Neural progenitor cell (in vitro differentiated cells): ENCODE results near the gene DNM2. TPM values are rescaled to one million over a fixed set of nuclear protein-coding genes. Genes with fewer than 3 reads are reported as not detected.

Experiments
- DNase-seq: peaks from one replicate; pipeline ENCODE4 v3.0.0-alpha.2; 2016; ENCODE audit warnings: low spot score
- H2AFZ ChIP-seq: fragments of 200-600 bp; sonication (generic); replicated peaks from 2 replicates; pipeline ENCODE4 v1.6.1; 2016; ENCODE audit warnings: antibody characterized with exemption
- H3F3A ChIP-seq: fragments of 200-600 bp; sonication (generic); 2 replicates; pipeline ENCODE4 v1.6.1; 2016; ENCODE audit warnings: antibody characterized with exemption, low read depth
- H3K27ac ChIP-seq: fragments of 200-600 bp; sonication (generic); 2 replicates; pipeline ENCODE4 v1.5.1; 2016; ENCODE audit warnings: mild to moderate bottlenecking
- H3K27me3 ChIP-seq: fragments of 200-600 bp; sonication (generic); 2 replicates; pipeline ENCODE4 v1.6.1; 2016; ENCODE audit warnings: mild to moderate bottlenecking, moderate library complexity
- H3K36me3 ChIP-seq: fragments of 200-600 bp; sonication (generic); 2 replicates; pipeline ENCODE4 v1.5.1; 2016
- H3K4me1 ChIP-seq: fragments of 200-600 bp; sonication (generic); 2 replicates; pipeline ENCODE4 v1.6.1; 2016; ENCODE audit warnings: mixed run types
- H3K4me2 ChIP-seq: fragments of 200-600 bp; sonication (generic); 2 replicates; pipeline ENCODE4 v1.6.1; 2016
- H3K4me3 ChIP-seq: fragments of 200-600 bp; sonication (generic); 2 replicates; pipeline ENCODE4 v1.5.1; 2016
- H3K79me2 ChIP-seq: fragments of 200-600 bp; sonication (generic); 2 replicates; pipeline ENCODE4 v1.6.1; 2016; ENCODE audit warnings: low read depth
- H3K9ac ChIP-seq: fragments of 200-600 bp; sonication (generic); 2 replicates; pipeline ENCODE4 v1.6.1; 2016
- H3K9me3 ChIP-seq: fragments of 200-600 bp; sonication (generic); 2 replicates; pipeline ENCODE4 v1.5.1; 2016; ENCODE audit warnings: low read depth
- H4K20me1 ChIP-seq: fragments of 200-600 bp; sonication (generic); 2 replicates; pipeline ENCODE4 v1.6.1; 2016; ENCODE audit warnings: low read depth
- H3K27ac Mint-ChIP-seq: 3 replicates; pipeline ENCODE4 v1.8.0; 2021; ENCODE audit warnings: mixed read lengths
- H3K27me3 Mint-ChIP-seq: 2 replicates; pipeline ENCODE4 v1.8.0; 2022; ENCODE audit warnings: low read depth, mild to moderate bottlenecking, inconsistent platforms, moderate library complexity, mixed read lengths; ENCODE audit not compliant: insufficient read depth
- H3K36me3 Mint-ChIP-seq: 3 replicates; pipeline ENCODE4 v1.8.0; 2021; ENCODE audit warnings: mixed read lengths
- H3K4me1 Mint-ChIP-seq: 3 replicates; pipeline ENCODE4 v1.8.0; 2021; ENCODE audit warnings: mixed read lengths
- H3K4me3 Mint-ChIP-seq: 3 replicates; pipeline ENCODE4 v1.8.0; 2021; ENCODE audit warnings: mild to moderate bottlenecking, moderate library complexity, mixed read lengths
- H3K9me3 Mint-ChIP-seq: 3 replicates; pipeline ENCODE4 v1.8.0; 2020; ENCODE audit warnings: mixed read lengths
- EZH2 ChIP-seq: fragments of 200-600 bp; sonication (generic); IDR thresholded peaks from 2 replicates; pipeline ENCODE4 v1.6.1; 2017; ENCODE audit warnings: antibody characterized with exemption, mild to moderate bottlenecking, moderate library complexity
- EZH2phosphoT487 ChIP-seq: fragments of 200-600 bp; sonication (generic); IDR thresholded peaks from 2 replicates; pipeline ENCODE4 v1.6.1; 2017; ENCODE audit warnings: antibody characterized with exemption
- total RNA-seq: library from RNA; depleted of rRNA; stranded (reverse); fragments of >200 nt; gene quantifications from 2 replicates; pipeline ENCODE4 v1.2.3, GENCODE V29; 2015; ENCODE audit warnings: low replicate concordance
- TF ChIP-seq, protein P1 (sequence below): fragments of 200-600 bp; sonication (generic); IDR thresholded peaks from 2 replicates; pipeline ENCODE4 v1.5.1; 2017; ENCODE audit warnings: antibody characterized with exemption, mild to moderate bottlenecking

Gene DNM2
- total RNA-seq, 1 donor from 2014 or later = 49.9 TPM

DNA sequence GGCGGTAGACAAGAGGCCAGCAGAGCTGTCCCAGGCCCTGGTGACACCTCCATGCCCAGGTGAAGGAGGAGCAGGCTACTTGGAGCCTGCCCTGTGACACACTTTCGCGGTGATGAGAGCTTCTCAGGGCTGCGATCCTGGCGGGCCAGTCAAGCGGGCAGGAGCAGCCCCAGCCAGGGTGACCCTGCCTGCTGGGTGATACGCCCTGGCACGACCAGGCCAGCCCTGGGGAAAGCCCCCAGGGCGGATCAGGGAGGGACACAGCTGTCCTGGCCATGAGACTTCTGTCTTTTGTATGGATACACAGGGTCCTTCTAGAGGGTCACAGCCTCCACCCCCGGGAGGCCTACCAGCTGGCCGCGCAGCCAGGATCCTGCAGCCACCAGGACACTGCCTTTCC, 13.1 kb downstream of the DNM2 start:
- H3F3A ChIP-seq = no peaks in the 10 kb centered on the region
- H3K27ac ChIP-seq = no peak overlapping the region
- no peak overlapping the region for H3K9ac ChIP-seq
- no peak overlapping the region for H3K4me3 ChIP-seq
- peaks cover 98% of the 10 kb centered on the region for H3K79me2 ChIP-seq
- Mint-ChIP-seq H3K4me3 (no peak overlapping the region), H3K9me3 (no peaks in the 10 kb centered on the region), H3K27ac (no peak overlapping the region), H3K4me1 (peaks cover 2% of the 10 kb centered on the region), H3K27me3 (no peaks in the 10 kb centered on the region), H3K36me3 (peaks cover 12% of the 10 kb centered on the region)
- DNase-seq = no peak
- no peaks in the 10 kb centered on the region for H3K36me3 ChIP-seq
- peaks cover 49% of the 10 kb centered on the region for H4K20me1 ChIP-seq
- H3K27me3 ChIP-seq = no peaks in the 10 kb centered on the region
- TF ChIP-seq EZH2 = no peak
- no peak for TF ChIP-seq EZH2phosphoT487
- TF ChIP-seq, protein P1, sequence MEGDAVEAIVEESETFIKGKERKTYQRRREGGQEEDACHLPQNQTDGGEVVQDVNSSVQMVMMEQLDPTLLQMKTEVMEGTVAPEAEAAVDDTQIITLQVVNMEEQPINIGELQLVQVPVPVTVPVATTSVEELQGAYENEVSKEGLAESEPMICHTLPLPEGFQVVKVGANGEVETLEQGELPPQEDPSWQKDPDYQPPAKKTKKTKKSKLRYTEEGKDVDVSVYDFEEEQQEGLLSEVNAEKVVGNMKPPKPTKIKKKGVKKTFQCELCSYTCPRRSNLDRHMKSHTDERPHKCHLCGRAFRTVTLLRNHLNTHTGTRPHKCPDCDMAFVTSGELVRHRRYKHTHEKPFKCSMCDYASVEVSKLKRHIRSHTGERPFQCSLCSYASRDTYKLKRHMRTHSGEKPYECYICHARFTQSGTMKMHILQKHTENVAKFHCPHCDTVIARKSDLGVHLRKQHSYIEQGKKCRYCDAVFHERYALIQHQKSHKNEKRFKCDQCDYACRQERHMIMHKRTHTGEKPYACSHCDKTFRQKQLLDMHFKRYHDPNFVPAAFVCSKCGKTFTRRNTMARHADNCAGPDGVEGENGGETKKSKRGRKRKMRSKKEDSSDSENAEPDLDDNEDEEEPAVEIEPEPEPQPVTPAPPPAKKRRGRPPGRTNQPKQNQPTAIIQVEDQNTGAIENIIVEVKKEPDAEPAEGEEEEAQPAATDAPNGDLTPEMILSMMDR = no peak
- no peak overlapping the region for H3K4me2 ChIP-seq
- H2AFZ ChIP-seq = no peak overlapping the region
- no peaks in the 10 kb centered on the region for H3K4me1 ChIP-seq
- no peaks in the 10 kb centered on the region for H3K9me3 ChIP-seq

DNA sequence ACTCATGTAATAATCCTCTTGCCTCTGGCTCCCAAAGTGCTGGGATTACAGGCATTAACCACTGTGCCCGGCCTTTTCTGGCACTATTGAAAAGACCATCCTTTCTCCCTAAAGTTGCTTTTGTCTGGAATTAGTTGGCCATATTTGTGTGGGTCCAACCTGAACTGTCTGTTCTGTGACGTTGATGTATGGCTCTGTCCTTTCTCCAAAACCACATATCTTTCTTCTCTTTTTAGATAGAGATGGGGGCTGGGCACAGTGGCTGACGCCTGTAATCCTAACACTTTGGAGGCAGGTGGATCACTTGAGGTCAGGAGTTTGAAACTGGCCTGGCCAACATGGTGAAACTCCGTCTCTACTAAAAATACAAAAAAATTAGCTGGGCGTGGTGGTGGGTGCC, 17.9 kb downstream of the DNM2 start:
- no peak overlapping the region for H3K27ac Mint-ChIP-seq
- TF ChIP-seq EZH2phosphoT487 = no peak
- TF ChIP-seq EZH2 = no peak
- TF ChIP-seq, protein P1 = no peak

DNA sequence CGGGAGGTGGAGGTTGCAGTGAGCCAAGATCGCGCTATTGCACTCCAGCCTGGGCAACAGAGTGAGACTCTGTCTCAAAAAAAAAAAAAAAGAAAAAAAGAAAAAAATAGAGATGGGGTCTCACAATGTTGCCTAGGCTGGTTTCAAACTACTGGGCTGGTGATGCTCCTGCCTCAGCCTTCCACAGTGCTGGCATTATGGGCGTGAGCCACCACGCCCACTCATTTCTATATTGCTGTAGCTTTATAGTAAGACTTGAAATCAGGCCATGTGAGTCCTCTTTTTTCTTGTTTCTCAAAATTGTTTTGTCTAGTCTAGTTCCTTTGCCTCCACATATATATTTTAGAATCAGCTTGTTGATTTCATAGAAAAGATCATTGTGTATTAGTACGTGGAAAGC, 18.3 kb downstream of the DNM2 start:
- DNase-seq = no peak
- Mint-ChIP-seq H3K27me3 (peaks cover 5% of the 10 kb centered on the region), H3K36me3 (peaks cover 21% of the 10 kb centered on the region), H3K4me3 (no peak overlapping the region), H3K27ac (no peak overlapping the region), H3K4me1 (no peaks in the 10 kb centered on the region), H3K9me3 (peaks cover 18% of the 10 kb centered on the region)
- Histone ChIP-seq H3K4me2 (no peak overlapping the region), H3F3A (no peaks in the 10 kb centered on the region), H3K4me1 (no peaks in the 10 kb centered on the region), H3K4me3 (no peak overlapping the region), H3K36me3 (peaks cover 4% of the 10 kb centered on the region), H2AFZ (no peak overlapping the region), H3K27ac (no peak overlapping the region), H4K20me1 (peaks cover 31% of the 10 kb centered on the region), H3K27me3 (no peaks in the 10 kb centered on the region), H3K9me3 (no peaks in the 10 kb centered on the region), H3K79me2 (peaks cover 97% of the 10 kb centered on the region), H3K9ac (no peak overlapping the region)
- TF ChIP-seq EZH2 (no peak), EZH2phosphoT487 (no peak)
- TF ChIP-seq, protein P1 = no peak

More for the DNA sequence above, 17.9 kb downstream of the DNM2 start:
- Histone ChIP-seq H3K4me1 (no peaks in the 10 kb centered on the region), H3K79me2 (peaks cover 97% of the 10 kb centered on the region), H3K27me3 (no peaks in the 10 kb centered on the region), H3K27ac (no peak overlapping the region), H3K9me3 (no peaks in the 10 kb centered on the region), H2AFZ (no peak overlapping the region), H3K9ac (no peak overlapping the region), H3F3A (no peaks in the 10 kb centered on the region), H4K20me1 (peaks cover 34% of the 10 kb centered on the region), H3K4me2 (no peak overlapping the region), H3K4me3 (no peak overlapping the region), H3K36me3 (peaks cover 4% of the 10 kb centered on the region)
- no peak overlapping the region for H3K4me3 Mint-ChIP-seq
- H3K4me1 Mint-ChIP-seq = no peaks in the 10 kb centered on the region
- DNase-seq = no peak
- peaks cover 14% of the 10 kb centered on the region for H3K9me3 Mint-ChIP-seq
- peaks cover 5% of the 10 kb centered on the region for H3K27me3 Mint-ChIP-seq
- H3K36me3 Mint-ChIP-seq = peaks cover 18% of the 10 kb centered on the region
